OCI-LY7 (cell line): ENCODE measurements around the gene PRR7. TPM values are rescaled to one million over a fixed set of nuclear protein-coding genes. Genes with fewer than 3 reads are reported as not detected.
A peak's percentile ranks its signal among the peaks of the same experiment; 100 is the strongest.

Experiments
- BruUV-seq: library from RNA; stranded (reverse); fragments of 400-500 nt; replicated peaks from 2 replicates; lab custom pipeline; 2021; lab: Mats Ljungman, UMichigan
- CTCF ChIA-PET: fragments of 300-600 bp; sonication (Branson Sonifier 250); formaldehyde crosslinking; loops from one replicate; lab custom pipeline; 2022; ENCODE audit warnings: antibody characterized with exemption; ENCODE audit not compliant: unreplicated experiment; lab: Charles Lee
- POLR2A ChIA-PET: fragments of 300-600 bp; sonication (Branson Sonifier 250); formaldehyde crosslinking; loops from one replicate; lab custom pipeline; 2022; ENCODE audit warnings: antibody characterized with exemption; lab: Charles Lee
- DNase-seq: peaks from one replicate; pipeline ENCODE4 v3.0.0-alpha.2; 2015; ENCODE audit warnings: low spot score
- H2AFZ ChIP-seq: fragments of 200-600 bp; sonication (generic), shearing (Covaris generic); 2 replicates; pipeline ENCODE4 v1.6.1; 2014; ENCODE audit warnings: mild to moderate bottlenecking, antibody characterized with exemption, low read length, moderate library complexity
- H3K27ac ChIP-seq: fragments of 200-600 bp; sonication (generic); 2 replicates; pipeline ENCODE4 v1.5.1; 2014; ENCODE audit warnings: mixed run types, low read depth, mild to moderate bottlenecking, moderate library complexity, low read length, inconsistent platforms; ENCODE audit not compliant: poor library complexity, severe bottlenecking
- H3K36me3 ChIP-seq: fragments of 200-600 bp; sonication (generic); 2 replicates; pipeline ENCODE4 v1.6.1; 2014; ENCODE audit warnings: mild to moderate bottlenecking, antibody characterized with exemption, low read length, moderate library complexity, mixed read lengths; ENCODE audit not compliant: insufficient read depth
- H3K4me1 ChIP-seq: fragments of 200-600 bp; sonication (generic); 2 replicates; pipeline ENCODE4 v1.5.1; 2014; ENCODE audit warnings: mild to moderate bottlenecking, low read length; ENCODE audit not compliant: insufficient read depth, poor library complexity, severe bottlenecking
- H3K4me2 ChIP-seq: fragments of 200-600 bp; sonication (generic); 2 replicates; pipeline ENCODE4 v1.6.1; 2014; ENCODE audit warnings: mild to moderate bottlenecking, low read length
- H3K4me3 ChIP-seq: fragments of 200-600 bp; sonication (generic); 2 replicates; pipeline ENCODE4 v1.5.1; 2014; ENCODE audit warnings: mild to moderate bottlenecking, low read depth, low read length; ENCODE audit not compliant: poor library complexity, severe bottlenecking
- H3K79me2 ChIP-seq: fragments of 200-600 bp; sonication (generic); 2 replicates; pipeline ENCODE4 v1.6.1; 2016; ENCODE audit warnings: low read depth, mild to moderate bottlenecking, low read length, moderate library complexity, mixed read lengths; ENCODE audit not compliant: insufficient read depth
- H3K9me2 ChIP-seq: fragments of 200-600 bp; sonication (generic); 2 replicates; pipeline ENCODE4 v1.6.1; 2016; ENCODE audit warnings: mild to moderate bottlenecking, low read length, mixed read lengths; ENCODE audit not compliant: insufficient read depth
- H3K9me3 ChIP-seq: fragments of 200-600 bp; sonication (generic); 2 replicates; pipeline ENCODE4 v1.6.1; 2014; ENCODE audit warnings: mild to moderate bottlenecking, mixed run types, low read length, mixed read lengths
- H4K20me1 ChIP-seq: fragments of 200-600 bp; sonication (generic); 2 replicates; pipeline ENCODE4 v1.6.1; 2014; ENCODE audit warnings: mild to moderate bottlenecking, antibody characterized with exemption, low read length, moderate library complexity, mixed read lengths; ENCODE audit not compliant: insufficient read depth
- EZH2phosphoT487 ChIP-seq: fragments of 200-600 bp; sonication (generic); IDR thresholded peaks from 2 replicates; pipeline ENCODE4 v1.6.1; 2018; ENCODE audit warnings: low read depth, borderline replicate concordance, mild to moderate bottlenecking, mixed run types, antibody characterized with exemption, low read length, moderate library complexity, mixed read lengths
- intact Hi-C: fragments of 100-400 bp; cut with micrococcal nuclease; formaldehyde crosslinking; loops from one replicate; pipeline ENCODE4 v1.10.0; 2022; ENCODE audit not compliant: unreplicated experiment
- total RNA-seq, 2 experiments: library from RNA; depleted of rRNA in 1 of 2; stranded (reverse); fragments of >200 nt in 1 of 2; shearing (Covaris generic) in 1 of 2; gene quantifications; 2 replicates each; pipeline ENCODE4 v1.2.3, GENCODE V29; 2014 to 2022
- TF ChIP-seq, protein P1 (sequence below): fragments of 200-600 bp; sonication (generic); conservative IDR thresholded peaks from 2 replicates; pipeline ENCODE4 v1.5.1; 2014; ENCODE audit warnings: mild to moderate bottlenecking, antibody characterized with exemption, low read length, moderate library complexity, mixed read lengths

PRR7 gene
- total RNA-seq, 2 experiments from 2014 or later: 12.8 to 13.6 TPM

DNA sequence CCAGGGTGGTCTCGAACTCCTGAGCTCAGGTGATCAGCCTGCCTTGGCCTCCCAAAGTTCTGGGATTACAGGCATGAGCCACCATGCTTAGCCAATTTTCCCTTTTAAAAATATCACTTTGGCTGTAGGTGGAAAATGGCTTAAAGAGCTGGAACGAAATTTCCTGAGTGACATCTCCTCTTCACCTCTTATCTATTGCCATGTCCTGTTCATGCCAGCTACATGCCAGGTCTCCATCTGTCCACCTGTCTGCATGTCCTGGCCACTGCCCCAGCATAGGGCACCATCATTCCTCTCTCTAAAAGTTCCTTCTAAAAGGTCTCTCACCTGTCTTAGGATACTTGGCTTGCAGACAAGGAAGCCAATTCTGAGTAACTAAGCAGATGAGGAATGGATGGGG lies 22.9 kb upstream of the PRR7 start:
- Histone ChIP-seq H3K79me2 (peaks cover 18% of the 10 kb centered on the region), H3K4me3 (no peak overlapping the region), H4K20me1 (no peaks in the 10 kb centered on the region), H3K4me2 (no peak overlapping the region), H3K4me1 (peaks cover 26% of the 10 kb centered on the region), H3K27ac (no peak overlapping the region), H3K36me3 (0 out of 2 replicates have a peak, but pooled peaks cover 7% of the 10 kb centered on the region), H3K9me3 (no peaks in the 10 kb centered on the region), H3K9me2 (no peaks in the 10 kb centered on the region), H2AFZ (no peak overlapping the region)
- POLR2A ChIA-PET: interaction anchor here (0.7 to 0.8 kb wide), 3 partner anchors 8 to 33 kb away, joined by 3 to 5 read pairs (median 3); no protein-coding TSS in a partner anchor
- no peak for TF ChIP-seq EZH2phosphoT487
- TF ChIP-seq, protein P1, sequence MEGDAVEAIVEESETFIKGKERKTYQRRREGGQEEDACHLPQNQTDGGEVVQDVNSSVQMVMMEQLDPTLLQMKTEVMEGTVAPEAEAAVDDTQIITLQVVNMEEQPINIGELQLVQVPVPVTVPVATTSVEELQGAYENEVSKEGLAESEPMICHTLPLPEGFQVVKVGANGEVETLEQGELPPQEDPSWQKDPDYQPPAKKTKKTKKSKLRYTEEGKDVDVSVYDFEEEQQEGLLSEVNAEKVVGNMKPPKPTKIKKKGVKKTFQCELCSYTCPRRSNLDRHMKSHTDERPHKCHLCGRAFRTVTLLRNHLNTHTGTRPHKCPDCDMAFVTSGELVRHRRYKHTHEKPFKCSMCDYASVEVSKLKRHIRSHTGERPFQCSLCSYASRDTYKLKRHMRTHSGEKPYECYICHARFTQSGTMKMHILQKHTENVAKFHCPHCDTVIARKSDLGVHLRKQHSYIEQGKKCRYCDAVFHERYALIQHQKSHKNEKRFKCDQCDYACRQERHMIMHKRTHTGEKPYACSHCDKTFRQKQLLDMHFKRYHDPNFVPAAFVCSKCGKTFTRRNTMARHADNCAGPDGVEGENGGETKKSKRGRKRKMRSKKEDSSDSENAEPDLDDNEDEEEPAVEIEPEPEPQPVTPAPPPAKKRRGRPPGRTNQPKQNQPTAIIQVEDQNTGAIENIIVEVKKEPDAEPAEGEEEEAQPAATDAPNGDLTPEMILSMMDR: no peak
- no TSS peak for BruUV-seq
- no peak for DNase-seq
- CTCF ChIA-PET: no interaction called here
- intact Hi-C loops: no loop called here

DNA sequence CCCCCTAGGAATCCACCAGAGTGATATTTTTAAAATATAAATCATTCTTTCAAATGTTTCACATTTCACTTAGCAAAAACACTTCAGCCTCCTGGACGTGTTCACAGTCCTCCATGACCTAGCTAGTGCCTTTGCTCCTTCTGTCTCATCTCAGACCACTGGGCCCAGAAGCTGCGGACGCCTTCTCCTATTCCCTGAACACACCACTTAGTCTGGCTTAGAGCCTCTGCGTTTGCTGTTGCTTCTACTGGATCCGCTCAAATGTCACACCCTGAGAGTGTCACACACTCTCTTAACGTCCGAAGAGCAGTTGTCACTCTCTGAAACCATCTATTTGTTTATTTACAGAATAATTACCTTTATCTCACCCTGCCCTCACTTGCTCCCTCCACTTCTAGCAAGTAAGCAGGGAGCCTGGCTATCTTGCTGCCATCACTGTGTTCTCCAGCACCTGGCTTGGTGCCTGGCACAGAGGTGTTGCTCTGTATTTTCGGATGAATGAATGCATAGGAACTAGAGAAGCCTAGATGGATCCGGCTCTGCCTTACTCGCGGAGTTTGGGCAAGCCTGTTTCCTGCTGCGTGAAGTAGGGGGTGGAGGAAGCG lies 21.3 kb upstream of the PRR7 start:
- no TSS peak for BruUV-seq
- no peak for TF ChIP-seq EZH2phosphoT487
- TF ChIP-seq, protein P1: no peak

More for the DNA sequence above, 21.3 kb upstream of the PRR7 start:
- H3K9me3 ChIP-seq: no peaks in the 10 kb centered on the region
- no peak for DNase-seq
- peak overlapping the region; percentile 76 for H3K4me2 ChIP-seq
- H3K4me1 ChIP-seq: peaks cover 42% of the 10 kb centered on the region
- H3K27ac ChIP-seq: peak overlapping the region; percentile 62
- ChIA-PET POLR2A (interaction anchor here (0.7 to 2.5 kb wide), 5 partner anchors 8 to 84 kb away, joined by 3 to 10 read pairs (median 9); partner anchors contain the start of genes DOK3 and LMAN2), CTCF (interaction anchor here (0.9 to 1.7 kb wide), 3 partner anchors 22 to 36 kb away, joined by 3 to 8 read pairs (median 4); no protein-coding TSS in a partner anchor)
- H2AFZ ChIP-seq: peak overlapping the region; percentile 64
- H3K4me3 ChIP-seq: peak overlapping the region; percentile 68
- H4K20me1 ChIP-seq: no peaks in the 10 kb centered on the region
- intact Hi-C loops: loop anchor here (5.0 kb wide), 1 partner anchor 423 kb away; no protein-coding TSS in a partner anchor
- no peaks in the 10 kb centered on the region for H3K9me2 ChIP-seq
- 0 out of 2 replicates have a peak, but pooled peaks cover 7% of the 10 kb centered on the region for H3K36me3 ChIP-seq
- peaks cover 31% of the 10 kb centered on the region for H3K79me2 ChIP-seq
